ENCODE results near the gene CUL7. TPM values are rescaled to one million over a fixed set of nuclear protein-coding genes. Genes with fewer than 3 reads are reported as not detected.
A peak's percentile ranks its signal among the peaks of the same experiment; 100 is the strongest.

The CUL7 gene
- total RNA-seq, 1 experiment from 2014 or later, result 34.1 TPM

GRCh38 chr6:43075670-43076463 lies 22.2 kb upstream of the CUL7 start, which contains the start of gene PTK7:
Gene PTK7 (plus strand): TSS chr6:43076314. CDS start chr6:43076489, 175 bp downstream.
- peaks cover 42% of the 10 kb centered on the region for H3K79me2 ChIP-seq (ENCODE audit: insufficient read depth, low read length)
- H4K20me1 ChIP-seq (ENCODE audit: insufficient read depth), result no peaks in the 10 kb centered on the region
- TF ChIP-seq EGR1 (IDR thresholded peaks at IDR 0.05; ENCODE audit: low read depth), result 0 out of 2 replicates have a peak, but pooled peaks have one; percentile 64
- TF ChIP-seq POLR2AphosphoS5 (IDR thresholded peaks at IDR 0.05; ENCODE audit: low read depth, low read length), result peak; percentile 67
- TF ChIP-seq, protein P1, sequence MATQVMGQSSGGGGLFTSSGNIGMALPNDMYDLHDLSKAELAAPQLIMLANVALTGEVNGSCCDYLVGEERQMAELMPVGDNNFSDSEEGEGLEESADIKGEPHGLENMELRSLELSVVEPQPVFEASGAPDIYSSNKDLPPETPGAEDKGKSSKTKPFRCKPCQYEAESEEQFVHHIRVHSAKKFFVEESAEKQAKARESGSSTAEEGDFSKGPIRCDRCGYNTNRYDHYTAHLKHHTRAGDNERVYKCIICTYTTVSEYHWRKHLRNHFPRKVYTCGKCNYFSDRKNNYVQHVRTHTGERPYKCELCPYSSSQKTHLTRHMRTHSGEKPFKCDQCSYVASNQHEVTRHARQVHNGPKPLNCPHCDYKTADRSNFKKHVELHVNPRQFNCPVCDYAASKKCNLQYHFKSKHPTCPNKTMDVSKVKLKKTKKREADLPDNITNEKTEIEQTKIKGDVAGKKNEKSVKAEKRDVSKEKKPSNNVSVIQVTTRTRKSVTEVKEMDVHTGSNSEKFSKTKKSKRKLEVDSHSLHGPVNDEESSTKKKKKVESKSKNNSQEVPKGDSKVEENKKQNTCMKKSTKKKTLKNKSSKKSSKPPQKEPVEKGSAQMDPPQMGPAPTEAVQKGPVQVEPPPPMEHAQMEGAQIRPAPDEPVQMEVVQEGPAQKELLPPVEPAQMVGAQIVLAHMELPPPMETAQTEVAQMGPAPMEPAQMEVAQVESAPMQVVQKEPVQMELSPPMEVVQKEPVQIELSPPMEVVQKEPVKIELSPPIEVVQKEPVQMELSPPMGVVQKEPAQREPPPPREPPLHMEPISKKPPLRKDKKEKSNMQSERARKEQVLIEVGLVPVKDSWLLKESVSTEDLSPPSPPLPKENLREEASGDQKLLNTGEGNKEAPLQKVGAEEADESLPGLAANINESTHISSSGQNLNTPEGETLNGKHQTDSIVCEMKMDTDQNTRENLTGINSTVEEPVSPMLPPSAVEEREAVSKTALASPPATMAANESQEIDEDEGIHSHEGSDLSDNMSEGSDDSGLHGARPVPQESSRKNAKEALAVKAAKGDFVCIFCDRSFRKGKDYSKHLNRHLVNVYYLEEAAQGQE (IDR thresholded peaks at IDR 0.05; ENCODE audit: low read depth), result no peak
- H2AFZ ChIP-seq (ENCODE audit: low read depth, low read length, poor library complexity, severe bottlenecking), result no peak within 1 kb of the TSS
- peak within 1 kb of the TSS; percentile 82 for H3K4me2 ChIP-seq (ENCODE audit: low read length)
- no peaks in the 10 kb centered on the region; a peak in 1 of 4 replicates for H3K36me3 ChIP-seq (ENCODE audit: control insufficient read depth in 1 of 2, insufficient read depth in 2 of 2, low read length in 2 of 2)
- H3K27me3 ChIP-seq (ENCODE audit: insufficient read depth, low read length), result no peaks in the 10 kb centered on the region
- RAD21 ChIA-PET (ENCODE audit: low non-redundant PET in 1 of 2, low total read pairs in 2 of 2, uncharacterized antibody in 2 of 2, unreplicated experiment in 2 of 2), result interaction anchor here in 1 of 2 experiments (0.7 to 1.0 kb wide), 2 partner anchors 22 to 50 kb away, joined by 3 read pairs; partner anchors contain the start of gene CUL7
- peak within 1 kb of the TSS; percentile 89 to 98 for H3K4me3 ChIP-seq (replicated peaks in 1 of 2; ENCODE audit: low read depth in 1 of 2, low read length in 2 of 2)
- intact Hi-C loops (cut with micrococcal nuclease), result loop anchor here (5.0 kb wide), 1 partner anchor 46 kb away; no protein-coding TSS in a partner anchor
- peak; percentile 80 for ATAC-seq
- H3K9ac ChIP-seq (ENCODE audit: low read length), result peak within 1 kb of the TSS; percentile 95
- peak within 1 kb of the TSS; percentile 86 for H3K27ac ChIP-seq (ENCODE audit: low read depth, low read length)
- peaks cover 17 to 27% of the 10 kb centered on the region in 2 experiments for H3K4me1 ChIP-seq (ENCODE audit: control insufficient read depth in 1 of 2, insufficient read depth in 2 of 2, low read length in 2 of 2)
- no peak for DNase-seq (ENCODE audit: low read depth, low spot score)
- POLR2A ChIA-PET, result interaction anchor here (0.7 to 2.0 kb wide), 3 partner anchors 14 to 92 kb away, joined by 3 to 8 read pairs (median 5); partner anchors contain the start of genes CUL7 and PPP2R5D
- no peaks in the 10 kb centered on the region for H3K9me3 ChIP-seq (ENCODE audit: control insufficient read depth in 1 of 2, insufficient read depth in 1 of 2, low read depth in 1 of 2, low read length in 2 of 2)
- TSS peak; percentile 27 for BruUV-seq (replicated peaks)
- CTCF ChIA-PET, result interaction anchor here (1.6 to 3.0 kb wide), 2 partner anchors 17 to 68 kb away, joined by 5 to 10 read pairs; partner anchors contain the start of genes KLC4 and MRPL2
- no peaks in the 10 kb centered on the region for H3K9me2 ChIP-seq (ENCODE audit: insufficient read depth)

Data from HCT116 (cell line).